GM10266 (cell line): Measurements from ENCODE around the gene RASA3.
A peak's percentile ranks its signal among the peaks of the same experiment; 100 is the strongest.

Experiments
- DNase-seq: peaks from one replicate; pipeline ENCODE4 v3.0.0; 2012; ENCODE audit errors: extremely low spot score
- CTCF ChIP-seq: IDR thresholded peaks from 2 replicates; pipeline ENCODE4 v1.5.1; 2012; ENCODE audit warnings: mild to moderate bottlenecking, low read depth; ENCODE audit not compliant: control insufficient read depth, insufficient read depth; ENCODE audit errors: missing control alignments

The RASA3 gene

GRCh38 chr13:114070098-114070799 lies 62.2 kb downstream of the RASA3 start:
- no peak for TF ChIP-seq CTCF
- no peak for DNase-seq

GRCh38 chr13:114069376-114070097 lies 62.9 kb downstream of the RASA3 start:
- DNase-seq, result no peak
- no peak for TF ChIP-seq CTCF

GRCh38 chr13:114068656-114069318 lies 63.6 kb downstream of the RASA3 start:
- TF ChIP-seq CTCF, result no peak
- DNase-seq, result no peak

- DNase-seq, result no peak
- no peak for TF ChIP-seq CTCF
Measured at GRCh38 chr13:114067886-114068651, 64.4 kb downstream of the RASA3 start.

- TF ChIP-seq CTCF, result no peak
- peak; percentile 82 for DNase-seq
Measured at GRCh38 chr13:114067381-114067885, 65.0 kb downstream of the RASA3 start.

GRCh38 chr13:114066956-114067355 lies 65.5 kb downstream of the RASA3 start:
- TF ChIP-seq CTCF, result no peak
- no peak for DNase-seq
